ENCODE results near the gene GAB1.

The GAB1 gene

DNA sequence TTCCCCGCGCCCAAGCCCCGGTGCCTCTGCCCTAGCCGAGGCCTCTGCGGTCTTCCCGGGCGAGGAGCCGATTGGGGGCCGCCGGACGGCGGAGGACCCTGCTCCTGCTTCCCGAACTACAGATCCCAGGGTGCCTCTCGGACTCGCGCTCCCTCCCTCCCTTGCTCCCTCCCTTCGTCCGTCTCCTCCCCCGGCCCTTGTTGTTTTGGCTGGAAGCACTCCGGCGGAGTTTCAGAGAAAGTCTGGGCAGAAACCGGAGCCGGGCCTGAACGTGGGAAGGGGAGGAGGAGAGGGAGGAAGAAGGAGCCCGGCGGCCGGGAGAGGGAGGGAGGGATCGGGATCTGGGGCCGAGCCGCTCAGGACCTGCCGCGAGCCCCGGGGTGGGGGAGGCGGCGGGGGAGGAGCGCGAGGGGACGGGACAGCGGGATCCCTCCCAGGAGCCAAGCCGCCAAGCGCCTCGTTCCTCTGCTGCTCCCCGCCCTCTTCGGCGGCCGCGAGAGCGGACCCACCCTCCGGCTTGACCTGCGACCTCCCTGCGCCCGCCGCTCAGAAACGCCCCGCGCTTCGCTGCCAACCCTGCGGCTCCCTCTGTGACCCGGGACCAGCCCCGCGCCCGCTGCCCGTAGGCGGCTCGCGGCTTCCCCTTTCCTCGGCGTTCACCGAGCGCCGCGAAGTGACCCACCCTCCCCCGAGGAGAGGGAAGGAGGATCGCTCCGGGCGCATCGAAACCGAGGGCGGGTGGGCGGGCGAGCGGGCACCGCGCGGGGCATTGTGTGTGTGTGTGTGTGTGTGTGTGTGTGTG lies 496 bp upstream of the GAB1 start:
- Histone ChIP-seq H2AFZ (peak overlapping the region; percentile 98), H3K9ac (peak overlapping the region; percentile 46), H3K36me3 (ENCODE audit: control insufficient read depth, insufficient read depth, low read length) (no peaks in the 10 kb centered on the region), H3K4me3 (ENCODE audit: low read depth, low read length) (peak overlapping the region; percentile 83), H3K79me2 (no peaks in the 10 kb centered on the region), H3K4me2 (ENCODE audit: low read length) (peak overlapping the region; percentile 95), H3K27me3 (ENCODE audit: control insufficient read depth, insufficient read depth, low read length) (no peaks in the 10 kb centered on the region), H3K4me1 (no peaks in the 10 kb centered on the region), H3K27ac (peak overlapping the region; percentile 95), H3K9me3 (ENCODE audit: control insufficient read depth, low read length) (no peaks in the 10 kb centered on the region)
- TF ChIP-seq, protein P1, sequence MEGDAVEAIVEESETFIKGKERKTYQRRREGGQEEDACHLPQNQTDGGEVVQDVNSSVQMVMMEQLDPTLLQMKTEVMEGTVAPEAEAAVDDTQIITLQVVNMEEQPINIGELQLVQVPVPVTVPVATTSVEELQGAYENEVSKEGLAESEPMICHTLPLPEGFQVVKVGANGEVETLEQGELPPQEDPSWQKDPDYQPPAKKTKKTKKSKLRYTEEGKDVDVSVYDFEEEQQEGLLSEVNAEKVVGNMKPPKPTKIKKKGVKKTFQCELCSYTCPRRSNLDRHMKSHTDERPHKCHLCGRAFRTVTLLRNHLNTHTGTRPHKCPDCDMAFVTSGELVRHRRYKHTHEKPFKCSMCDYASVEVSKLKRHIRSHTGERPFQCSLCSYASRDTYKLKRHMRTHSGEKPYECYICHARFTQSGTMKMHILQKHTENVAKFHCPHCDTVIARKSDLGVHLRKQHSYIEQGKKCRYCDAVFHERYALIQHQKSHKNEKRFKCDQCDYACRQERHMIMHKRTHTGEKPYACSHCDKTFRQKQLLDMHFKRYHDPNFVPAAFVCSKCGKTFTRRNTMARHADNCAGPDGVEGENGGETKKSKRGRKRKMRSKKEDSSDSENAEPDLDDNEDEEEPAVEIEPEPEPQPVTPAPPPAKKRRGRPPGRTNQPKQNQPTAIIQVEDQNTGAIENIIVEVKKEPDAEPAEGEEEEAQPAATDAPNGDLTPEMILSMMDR (IDR thresholded peaks at IDR 0.05) = no peak

DNA sequence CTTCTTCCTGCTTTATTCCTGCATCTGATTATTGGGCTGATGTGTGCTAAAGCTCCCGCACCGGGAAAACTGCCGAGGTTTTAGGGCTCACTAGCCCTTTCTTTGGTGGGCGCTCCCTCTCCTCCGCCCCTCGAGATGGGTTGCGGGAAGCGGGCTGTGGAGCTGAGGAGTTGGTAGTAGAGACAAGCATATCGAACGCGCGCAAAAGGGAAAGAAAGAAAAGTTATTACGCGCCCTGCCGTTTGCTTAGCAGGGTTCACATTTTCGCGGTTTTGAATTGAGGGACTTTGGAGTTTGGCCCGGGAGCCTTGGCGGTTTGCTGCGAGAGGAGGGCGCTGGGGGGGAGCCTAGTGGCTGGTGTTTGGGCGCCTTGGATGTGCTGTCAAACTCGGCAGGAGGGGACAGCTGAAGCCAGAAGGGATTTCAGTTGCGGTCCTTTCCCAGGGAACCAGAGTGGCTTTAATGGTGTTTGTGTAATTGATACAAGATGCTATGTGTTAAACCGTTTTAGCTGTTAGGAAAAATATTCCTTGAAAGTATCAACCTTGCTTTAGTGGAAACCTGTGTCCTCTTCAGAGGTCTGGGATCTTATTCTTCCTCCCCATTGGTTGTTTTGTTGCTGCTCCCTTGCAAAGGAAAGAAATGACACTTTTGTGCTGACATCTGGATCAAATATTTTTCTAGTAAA lies 1.1 kb downstream of the GAB1 start:
- TF ChIP-seq, protein P1 (IDR thresholded peaks at IDR 0.05) = no peak
- Histone ChIP-seq H3K27ac (peak overlapping the region; percentile 70), H3K79me2 (no peaks in the 10 kb centered on the region), H3K4me2 (ENCODE audit: low read length) (peak overlapping the region; percentile 84), H2AFZ (peak overlapping the region; percentile 86), H3K9ac (no peak overlapping the region), H3K4me3 (ENCODE audit: low read depth, low read length) (peak overlapping the region; percentile 83), H3K27me3 (ENCODE audit: control insufficient read depth, insufficient read depth, low read length) (no peaks in the 10 kb centered on the region), H3K9me3 (ENCODE audit: control insufficient read depth, low read length) (no peaks in the 10 kb centered on the region), H3K36me3 (ENCODE audit: control insufficient read depth, insufficient read depth, low read length) (no peaks in the 10 kb centered on the region), H3K4me1 (no peaks in the 10 kb centered on the region)

DNA sequence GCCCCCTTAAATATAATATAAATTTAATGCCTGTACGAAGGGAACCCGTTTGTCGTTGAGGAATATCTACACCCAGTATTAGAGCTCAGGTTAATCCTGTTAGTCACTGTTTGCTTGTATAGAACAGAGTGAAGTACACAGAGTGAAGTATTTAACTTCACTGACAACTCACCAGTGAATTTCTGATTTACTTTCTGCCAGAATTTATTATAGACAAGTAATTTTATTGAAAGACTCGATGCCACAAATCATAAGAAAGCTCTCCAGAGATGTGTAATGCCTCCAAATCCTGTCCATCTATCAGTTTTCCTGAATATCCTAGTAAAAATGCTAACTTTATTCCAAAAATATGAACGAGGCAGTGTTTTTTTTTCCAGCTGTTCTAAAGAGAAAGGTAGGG lies 1.6 kb downstream of the GAB1 start:
- Histone ChIP-seq H2AFZ (no peak overlapping the region), H3K4me2 (ENCODE audit: low read length) (no peak overlapping the region), H3K36me3 (ENCODE audit: control insufficient read depth, insufficient read depth, low read length) (no peaks in the 10 kb centered on the region), H3K9me3 (ENCODE audit: control insufficient read depth, low read length) (no peaks in the 10 kb centered on the region), H3K4me3 (ENCODE audit: low read depth, low read length) (peak overlapping the region; percentile 83), H3K27me3 (ENCODE audit: control insufficient read depth, insufficient read depth, low read length) (no peaks in the 10 kb centered on the region), H3K4me1 (no peaks in the 10 kb centered on the region), H3K27ac (no peak overlapping the region), H3K79me2 (no peaks in the 10 kb centered on the region), H3K9ac (no peak overlapping the region)
- TF ChIP-seq, protein P1 (IDR thresholded peaks at IDR 0.05) = no peak

DNA sequence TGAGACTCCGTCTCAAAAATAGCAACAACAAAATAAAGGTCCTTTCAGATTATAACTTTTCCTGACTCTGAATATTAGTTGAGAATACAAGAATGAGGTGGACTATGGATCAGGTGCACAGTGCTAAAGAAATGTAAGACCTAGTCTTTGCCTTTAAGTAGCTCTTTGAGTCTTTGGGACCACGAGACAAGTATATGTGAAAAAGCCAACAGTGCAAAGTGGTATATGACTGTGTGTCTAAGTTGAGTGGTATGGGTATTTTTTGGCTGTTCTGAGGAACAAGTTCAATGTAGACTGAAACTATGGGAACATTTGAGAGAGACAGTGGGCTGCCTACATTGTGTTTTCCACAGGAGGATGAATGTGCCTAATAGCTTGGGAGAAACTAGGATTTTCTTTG lies 2.8 kb downstream of the GAB1 start:
- H3K4me3 ChIP-seq (ENCODE audit: low read depth, low read length) = no peak overlapping the region
- no peak overlapping the region for H3K4me2 ChIP-seq (ENCODE audit: low read length)
- no peak overlapping the region for H3K27ac ChIP-seq
- TF ChIP-seq, protein P1 (IDR thresholded peaks at IDR 0.05) = no peak
- H3K9me3 ChIP-seq (ENCODE audit: control insufficient read depth, low read length) = no peaks in the 10 kb centered on the region
- H3K79me2 ChIP-seq = no peaks in the 10 kb centered on the region
- no peaks in the 10 kb centered on the region for H3K27me3 ChIP-seq (ENCODE audit: control insufficient read depth, insufficient read depth, low read length)
- no peak overlapping the region for H2AFZ ChIP-seq
- no peaks in the 10 kb centered on the region for H3K4me1 ChIP-seq
- no peaks in the 10 kb centered on the region for H3K36me3 ChIP-seq (ENCODE audit: control insufficient read depth, insufficient read depth, low read length)
- H3K9ac ChIP-seq = no peak overlapping the region

Measured in parathyroid adenoma (tissue), 2 donors.